Coronary artery (tissue), 2 donors: Measurements from ENCODE around the gene DOCK11.
"Not testable (repeated sequence)": the region's sequence is repeated elsewhere in the genome, so short reads cannot be mapped to it uniquely, and the experiment has no call there.

ENCODE experiments used
- DNase-seq: peaks from one replicate; pipeline ENCODE4 v3.0.0-alpha.2; 2017; ENCODE audit warnings: low spot score
- H3K27ac ChIP-seq, 2 donors: fragments of 200-600 bp; sonication (generic); one replicate each; pipeline ENCODE4 v1.5.1; 2016 to 2019
- H3K4me3 ChIP-seq: fragments of 200-600 bp; sonication (generic); 2 replicates; pipeline ENCODE4 v1.5.1; 2016; ENCODE audit warnings: mild to moderate bottlenecking, moderate library complexity
- TF ChIP-seq, protein P1 (sequence below): fragments of 200-600 bp; sonication (generic); IDR thresholded peaks from one replicate; pipeline ENCODE4 v1.5.1; 2019; ENCODE audit warnings: antibody characterized with exemption

DOCK11 gene

DNA sequence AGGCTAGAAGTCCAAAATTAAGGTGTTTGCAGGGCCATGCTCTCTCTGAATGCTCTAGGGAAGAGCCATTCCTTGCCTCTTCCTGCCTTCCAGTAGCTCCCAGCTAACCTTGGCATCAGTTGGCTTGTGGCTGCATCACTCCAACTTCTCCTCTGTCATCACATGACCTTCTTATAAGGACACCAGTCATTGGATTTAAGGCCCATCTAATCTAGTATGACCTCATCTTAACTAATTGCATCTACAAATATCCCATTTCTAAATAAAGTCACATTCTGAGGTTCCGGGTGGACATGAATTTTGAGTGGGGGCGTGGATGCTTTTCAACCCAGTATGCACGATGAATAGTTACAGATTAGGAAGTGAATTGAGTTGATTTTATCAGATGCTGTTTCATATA, 89.7 kb downstream of the DOCK11 start:
- TF ChIP-seq, protein P1, sequence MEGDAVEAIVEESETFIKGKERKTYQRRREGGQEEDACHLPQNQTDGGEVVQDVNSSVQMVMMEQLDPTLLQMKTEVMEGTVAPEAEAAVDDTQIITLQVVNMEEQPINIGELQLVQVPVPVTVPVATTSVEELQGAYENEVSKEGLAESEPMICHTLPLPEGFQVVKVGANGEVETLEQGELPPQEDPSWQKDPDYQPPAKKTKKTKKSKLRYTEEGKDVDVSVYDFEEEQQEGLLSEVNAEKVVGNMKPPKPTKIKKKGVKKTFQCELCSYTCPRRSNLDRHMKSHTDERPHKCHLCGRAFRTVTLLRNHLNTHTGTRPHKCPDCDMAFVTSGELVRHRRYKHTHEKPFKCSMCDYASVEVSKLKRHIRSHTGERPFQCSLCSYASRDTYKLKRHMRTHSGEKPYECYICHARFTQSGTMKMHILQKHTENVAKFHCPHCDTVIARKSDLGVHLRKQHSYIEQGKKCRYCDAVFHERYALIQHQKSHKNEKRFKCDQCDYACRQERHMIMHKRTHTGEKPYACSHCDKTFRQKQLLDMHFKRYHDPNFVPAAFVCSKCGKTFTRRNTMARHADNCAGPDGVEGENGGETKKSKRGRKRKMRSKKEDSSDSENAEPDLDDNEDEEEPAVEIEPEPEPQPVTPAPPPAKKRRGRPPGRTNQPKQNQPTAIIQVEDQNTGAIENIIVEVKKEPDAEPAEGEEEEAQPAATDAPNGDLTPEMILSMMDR = no peak
- no peak overlapping the region for H3K4me3 ChIP-seq
- DNase-seq = no peak
- H3K27ac ChIP-seq = no peak overlapping the region

- not testable (repeated sequence) for DNase-seq, H3K27ac ChIP-seq, H3K4me3 ChIP-seq
Observed at GRCh38 chrX:118586206-118586605, 90.6 kb downstream of the DOCK11 start.

GRCh38 chrX:118588715-118589114, 93.1 kb downstream of the DOCK11 start:
- Histone ChIP-seq H3K27ac (no peak overlapping the region), H3K4me3 (no peak overlapping the region)
- no peak for DNase-seq
- TF ChIP-seq, protein P1 = no peak

- TF ChIP-seq, protein P1 = no peak
Observed at GRCh38 chrX:118589227-118589626, 93.6 kb downstream of the DOCK11 start.

DNA sequence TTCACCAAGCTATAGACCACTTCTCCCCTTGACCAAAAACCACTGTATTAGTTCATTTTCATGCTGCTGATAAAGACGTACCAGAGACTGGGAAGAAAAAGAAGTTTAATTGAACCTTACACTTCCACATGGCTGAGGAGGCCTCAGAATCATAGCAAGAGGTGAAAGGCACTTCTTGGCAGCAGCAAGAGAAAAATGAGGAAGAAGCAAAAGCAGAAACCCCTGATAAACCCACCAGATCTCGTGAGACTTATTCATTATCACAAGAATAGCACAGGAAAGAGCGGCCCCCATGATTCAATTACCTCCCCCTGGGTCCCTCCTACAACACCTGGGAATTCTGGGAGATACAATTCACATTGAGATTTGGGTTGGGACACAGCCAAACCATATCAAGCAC, 97.8 kb downstream of the DOCK11 start:
- TF ChIP-seq, protein P1 = no peak
- peak overlapping the region in 1 of 2 donors; percentile 13 for H3K27ac ChIP-seq
- no peak overlapping the region for H3K4me3 ChIP-seq
- no peak for DNase-seq

More at GRCh38 chrX:118589227-118589626, 93.6 kb downstream of the DOCK11 start:
- no peak overlapping the region for H3K4me3 ChIP-seq
- no peak for DNase-seq
- H3K27ac ChIP-seq = no peak overlapping the region

GRCh38 chrX:118594697-118595420, 99.2 kb downstream of the DOCK11 start:
- H3K4me3 ChIP-seq = no peak overlapping the region
- H3K27ac ChIP-seq = peak overlapping the region in 1 of 2 donors; percentile 56
- TF ChIP-seq, protein P1 = no peak
- DNase-seq = no peak

DNA sequence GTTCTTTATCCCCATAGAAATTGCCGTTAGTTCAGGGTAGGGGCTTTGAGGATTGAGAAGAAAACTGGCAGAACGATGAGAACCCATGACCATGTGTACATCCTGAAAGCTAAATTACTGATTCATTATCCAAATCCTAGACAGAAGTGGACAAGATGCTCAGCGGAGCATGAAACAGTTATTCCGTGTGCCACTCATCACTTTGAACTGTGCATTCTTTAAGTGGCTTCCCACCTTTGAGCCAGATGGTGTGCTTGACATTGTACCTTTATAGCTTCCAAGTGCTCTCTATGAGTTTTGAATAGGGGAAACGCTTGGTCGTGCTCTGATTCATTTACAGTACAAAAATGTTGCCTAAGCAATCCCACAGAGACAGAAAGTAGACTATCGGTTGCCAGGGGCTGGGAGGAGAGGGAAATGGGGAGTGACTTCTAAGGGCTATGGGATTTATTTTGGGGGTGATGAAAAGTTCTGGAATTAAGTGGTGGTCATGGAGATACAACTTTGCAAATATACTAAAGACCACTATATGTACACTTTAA, 100.0 kb downstream of the DOCK11 start:
- TF ChIP-seq, protein P1 = no peak
- no peak overlapping the region for H3K4me3 ChIP-seq
- DNase-seq = no peak
- peak overlapping the region in 1 of 2 donors; percentile 56 for H3K27ac ChIP-seq
